Liver (tissue), 9 donors: ENCODE data around the gene NR2F1. TPM values are rescaled to one million over a fixed set of nuclear protein-coding genes. Genes with fewer than 3 reads are reported as not detected.

Experiments used
- DNase-seq: peaks from one replicate; pipeline ENCODE4 v3.0.0-alpha.2; 2017; ENCODE audit warnings: low spot score
- H3K27ac ChIP-seq, 2 donors: one replicate each; pipeline ENCODE4 v1.7.0; 2013; ENCODE audit warnings: inconsistent platforms in 2 of 2, low read length in 2 of 2, control low read depth in 1 of 2, low read depth in 1 of 2, mild to moderate bottlenecking in 1 of 2
- H3K27me3 ChIP-seq, 4 donors: one replicate each; pipeline versions ENCODE4 v1.6.1 to v1.7.0; 2013; ENCODE audit warnings: low read length in 3 of 4, inconsistent platforms in 1 of 4, mild to moderate bottlenecking in 1 of 4, moderate library complexity in 1 of 4; ENCODE audit not compliant: control insufficient read depth in 4 of 4, insufficient read depth in 4 of 4
- H3K36me3 ChIP-seq, 4 donors: one replicate each; pipeline versions ENCODE4 v1.6.1 to v1.7.0; 2013; ENCODE audit warnings: low read length in 3 of 4, mild to moderate bottlenecking in 3 of 4, low read depth in 1 of 4, moderate library complexity in 1 of 4; ENCODE audit not compliant: control insufficient read depth in 4 of 4, insufficient read depth in 3 of 4
- H3K4me1 ChIP-seq, 4 donors: one replicate each; pipeline versions ENCODE4 v1.6.1 to v1.7.0; 2013; ENCODE audit warnings: low read length in 3 of 4, mild to moderate bottlenecking in 3 of 4, moderate library complexity in 1 of 4; ENCODE audit not compliant: control insufficient read depth in 4 of 4, insufficient read depth in 4 of 4
- H3K4me3 ChIP-seq, 3 donors: one replicate each; pipeline versions ENCODE4 v1.6.1 to v1.7.0; 2013; ENCODE audit warnings: low read length in 3 of 3, control low read depth in 1 of 3, low read depth in 1 of 3, mild to moderate bottlenecking in 1 of 3
- H3K9ac ChIP-seq, 2 donors: one replicate each; pipeline ENCODE4 v1.7.0; 2013; ENCODE audit warnings: low read length in 2 of 2, mild to moderate bottlenecking in 2 of 2, moderate library complexity in 2 of 2, control low read depth in 1 of 2, low read depth in 1 of 2
- H3K9me3 ChIP-seq, 4 donors: one replicate each; pipeline versions ENCODE4 v1.6.1 to v1.7.0; 2013; ENCODE audit warnings: low read length in 3 of 4; ENCODE audit not compliant: control insufficient read depth in 4 of 4
- ATF3 ChIP-seq: IDR thresholded peaks from 2 replicates; pipeline ENCODE4 v1.6.1; 2016; ENCODE audit warnings: antibody characterized with exemption
- EGR1 ChIP-seq, 2 donors: IDR thresholded peaks; 2 replicates each; pipeline ENCODE4 v1.6.1; 2016 to 2018; ENCODE audit warnings: antibody characterized with exemption in 2 of 2, low read depth in 2 of 2
- FOXA1 ChIP-seq: IDR thresholded peaks from 2 replicates; pipeline ENCODE4 v1.6.1; 2016; ENCODE audit warnings: antibody characterized with exemption
- FOXA2 ChIP-seq: IDR thresholded peaks from 2 replicates; pipeline ENCODE4 v1.6.1; 2016; ENCODE audit warnings: antibody characterized with exemption
- GABPA ChIP-seq, 2 donors: IDR thresholded peaks in 1 of 2; conservative IDR thresholded peaks in 1 of 2; 2 replicates each; pipeline ENCODE4 v1.6.1; 2016; ENCODE audit warnings: antibody characterized with exemption in 2 of 2, mild to moderate bottlenecking in 1 of 2, moderate library complexity in 1 of 2
- HNF4A ChIP-seq, 2 donors: conservative IDR thresholded peaks; 2 replicates each; pipeline ENCODE4 v1.6.1; 2016; ENCODE audit warnings: antibody characterized with exemption in 2 of 2, mild to moderate bottlenecking in 2 of 2
- HNF4G ChIP-seq: IDR thresholded peaks from 2 replicates; pipeline ENCODE4 v1.6.1; 2016; ENCODE audit warnings: antibody characterized with exemption
- JUND ChIP-seq, 2 donors: IDR thresholded peaks; 2 replicates each; pipeline ENCODE4 v1.6.1; 2016; ENCODE audit warnings: antibody characterized with exemption in 2 of 2
- MAX ChIP-seq: IDR thresholded peaks from 2 replicates; pipeline ENCODE4 v1.6.1; 2016; ENCODE audit warnings: antibody characterized with exemption
- NR2F2 ChIP-seq: IDR thresholded peaks from 2 replicates; pipeline ENCODE4 v1.6.1; 2016; ENCODE audit warnings: antibody characterized with exemption
- RAD21 ChIP-seq, 2 donors: IDR thresholded peaks; 2 replicates each; pipeline ENCODE4 v1.6.1; 2016; ENCODE audit warnings: antibody characterized with exemption in 2 of 2, mild to moderate bottlenecking in 2 of 2
- RXRA ChIP-seq, 2 donors: IDR thresholded peaks; 2 replicates each; pipeline ENCODE4 v1.6.1; 2017 to 2018; ENCODE audit warnings: antibody characterized with exemption in 2 of 2, mild to moderate bottlenecking in 1 of 2
- SP1 ChIP-seq: IDR thresholded peaks from 2 replicates; pipeline ENCODE4 v1.6.1; 2018; ENCODE audit warnings: antibody characterized with exemption, mild to moderate bottlenecking
- TAF1 ChIP-seq: conservative IDR thresholded peaks from 2 replicates; pipeline ENCODE4 v1.6.1; 2016; ENCODE audit warnings: antibody characterized with exemption, mild to moderate bottlenecking
- YY1 ChIP-seq: IDR thresholded peaks from 2 replicates; pipeline ENCODE4 v1.6.1; 2016; ENCODE audit warnings: antibody characterized with exemption, mild to moderate bottlenecking
- ZBTB33 ChIP-seq: IDR thresholded peaks from 2 replicates; pipeline ENCODE4 v1.6.1; 2016; ENCODE audit warnings: antibody characterized with exemption
- WGBS: extraction: QIAGEN DNeasy Blood & Tissue Kit; methylation state at CpG from one replicate; pipeline ENCODE4 v1.1.7; 2013; 5-methylcytosine and 5-hydroxymethylcytosine counted together
- polyA plus RNA-seq, 2 donors: library from polyadenylated mRNA; stranded (reverse) in 1 of 2; unstranded in 1 of 2; fragments of 200-250 nt in 1 of 2; fragments of >200 nt in 1 of 2; fragmentation: Nextera tagmentation in 1 of 2; extraction: Ambion mirVana in 1 of 2; gene quantifications; one replicate each; pipeline versions ENCODE4 v1.2.1 to v1.2.3, GENCODE V29; 2013 to 2015
- total RNA-seq, 2 donors: library from RNA; depleted of rRNA; stranded (reverse); fragments of >200 nt; gene quantifications; one replicate each; pipeline ENCODE4 v1.2.3, GENCODE V29; 2014
- TF ChIP-seq, protein P1 (sequence below): IDR thresholded peaks from 2 replicates; pipeline ENCODE4 v1.6.1; 2016; ENCODE audit warnings: antibody characterized with exemption, mild to moderate bottlenecking
- donor health status: healthy.
- donor health status: healthy.
- donor health status: healthy.
- donor health status: healthy.
- donor health status: healthy.

NR2F1 gene
- total and polyA plus RNA-seq, 4 donors, result 3.9 to 13.0 (median 10.6) TPM

- 32% methylated on average over 4 of the region's 4 CpGs for WGBS
- H3K9me3 ChIP-seq, result no peaks in the 10 kb centered on the region
- no peak overlapping the region for H3K9ac ChIP-seq
- no peak overlapping the region for H3K4me3 ChIP-seq
- H3K36me3 ChIP-seq, result no peaks in the 10 kb centered on the region
- H3K4me1 ChIP-seq, result peaks cover 8 to 20% (median 13%) of the 10 kb centered on the region in 4 donors
- H3K27me3 ChIP-seq, result peaks cover 0 to 40% (median 19%) of the 10 kb centered on the region in 4 donors
- no peak overlapping the region for H3K27ac ChIP-seq
- TF ChIP-seq SP1 (no peak), MAX (no peak)
- DNase-seq, result no peak
These were observed 25.8 kb downstream of the NR2F1 start for GRCh38 chr5:93608855-93609254.

- Histone ChIP-seq H3K27ac (no peak overlapping the region), H3K27me3 (peaks cover 0 to 44% (median 21%) of the 10 kb centered on the region in 4 donors), H3K4me1 (peaks cover 2 to 20% (median 13%) of the 10 kb centered on the region in 4 donors), H3K9ac (no peak overlapping the region), H3K36me3 (no peaks in the 10 kb centered on the region), H3K9me3 (no peaks in the 10 kb centered on the region), H3K4me3 (no peak overlapping the region)
- WGBS, result 13% methylated on average over 7 of the region's 7 CpGs
- TF ChIP-seq ZBTB33, result no peak
- TF ChIP-seq TAF1, result no peak
- TF ChIP-seq, protein P1, sequence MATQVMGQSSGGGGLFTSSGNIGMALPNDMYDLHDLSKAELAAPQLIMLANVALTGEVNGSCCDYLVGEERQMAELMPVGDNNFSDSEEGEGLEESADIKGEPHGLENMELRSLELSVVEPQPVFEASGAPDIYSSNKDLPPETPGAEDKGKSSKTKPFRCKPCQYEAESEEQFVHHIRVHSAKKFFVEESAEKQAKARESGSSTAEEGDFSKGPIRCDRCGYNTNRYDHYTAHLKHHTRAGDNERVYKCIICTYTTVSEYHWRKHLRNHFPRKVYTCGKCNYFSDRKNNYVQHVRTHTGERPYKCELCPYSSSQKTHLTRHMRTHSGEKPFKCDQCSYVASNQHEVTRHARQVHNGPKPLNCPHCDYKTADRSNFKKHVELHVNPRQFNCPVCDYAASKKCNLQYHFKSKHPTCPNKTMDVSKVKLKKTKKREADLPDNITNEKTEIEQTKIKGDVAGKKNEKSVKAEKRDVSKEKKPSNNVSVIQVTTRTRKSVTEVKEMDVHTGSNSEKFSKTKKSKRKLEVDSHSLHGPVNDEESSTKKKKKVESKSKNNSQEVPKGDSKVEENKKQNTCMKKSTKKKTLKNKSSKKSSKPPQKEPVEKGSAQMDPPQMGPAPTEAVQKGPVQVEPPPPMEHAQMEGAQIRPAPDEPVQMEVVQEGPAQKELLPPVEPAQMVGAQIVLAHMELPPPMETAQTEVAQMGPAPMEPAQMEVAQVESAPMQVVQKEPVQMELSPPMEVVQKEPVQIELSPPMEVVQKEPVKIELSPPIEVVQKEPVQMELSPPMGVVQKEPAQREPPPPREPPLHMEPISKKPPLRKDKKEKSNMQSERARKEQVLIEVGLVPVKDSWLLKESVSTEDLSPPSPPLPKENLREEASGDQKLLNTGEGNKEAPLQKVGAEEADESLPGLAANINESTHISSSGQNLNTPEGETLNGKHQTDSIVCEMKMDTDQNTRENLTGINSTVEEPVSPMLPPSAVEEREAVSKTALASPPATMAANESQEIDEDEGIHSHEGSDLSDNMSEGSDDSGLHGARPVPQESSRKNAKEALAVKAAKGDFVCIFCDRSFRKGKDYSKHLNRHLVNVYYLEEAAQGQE, result no peak
- no peak for TF ChIP-seq ATF3
- DNase-seq, result no peak
These were observed 26.7 kb downstream of the NR2F1 start for GRCh38 chr5:93609762-93610161.

- 15% methylated on average over 17 of the region's 17 CpGs for WGBS
- peaks cover 0 to 37% (median 20%) of the 10 kb centered on the region in 4 donors for H3K27me3 ChIP-seq
- H3K36me3 ChIP-seq, result no peaks in the 10 kb centered on the region
- H3K9me3 ChIP-seq, result no peaks in the 10 kb centered on the region
- peaks cover 2 to 20% (median 13%) of the 10 kb centered on the region in 4 donors for H3K4me1 ChIP-seq
- no peak overlapping the region for H3K27ac ChIP-seq
- no peak for DNase-seq
- no peak overlapping the region for H3K9ac ChIP-seq
- H3K4me3 ChIP-seq, result no peak overlapping the region
- no peak for TF ChIP-seq YY1
- TF ChIP-seq ATF3, result no peak
- TF ChIP-seq EGR1 (IDR thresholded peaks at IDR 0.05; ENCODE audit: low read depth in 2 of 2), result no peak
- no peak for TF ChIP-seq MAX
- no peak for TF ChIP-seq HNF4G
- TF ChIP-seq GABPA (IDR thresholded peaks at IDR 0.05 in 1 of 2, conservative IDR thresholded peaks at IDR 0.05 in 1 of 2), result no peak
- TF ChIP-seq HNF4A (conservative IDR thresholded peaks at IDR 0.05), result no peak
- no peak for TF ChIP-seq FOXA2
- TF ChIP-seq RXRA (IDR thresholded peaks at IDR 0.05), result no peak
- TF ChIP-seq, protein P1, result no peak
- no peak for TF ChIP-seq JUND (IDR thresholded peaks at IDR 0.05)
- no peak for TF ChIP-seq NR2F2
- no peak for TF ChIP-seq RAD21 (IDR thresholded peaks at IDR 0.05)
- no peak for TF ChIP-seq FOXA1
- TF ChIP-seq SP1, result no peak
- no peak for TF ChIP-seq TAF1
These were observed 27.7 kb downstream of the NR2F1 start for GRCh38 chr5:93610581-93611272.
